ENCODE results near the gene CDKL2. TPM values are rescaled to one million over a fixed set of nuclear protein-coding genes. Genes with fewer than 3 reads are reported as not detected.

Gene CDKL2
- polyA plus RNA-seq, 2 of the 4 experiments (the other 2 are of a cell fraction) = 0.84 to 2.1 TPM

DNA sequence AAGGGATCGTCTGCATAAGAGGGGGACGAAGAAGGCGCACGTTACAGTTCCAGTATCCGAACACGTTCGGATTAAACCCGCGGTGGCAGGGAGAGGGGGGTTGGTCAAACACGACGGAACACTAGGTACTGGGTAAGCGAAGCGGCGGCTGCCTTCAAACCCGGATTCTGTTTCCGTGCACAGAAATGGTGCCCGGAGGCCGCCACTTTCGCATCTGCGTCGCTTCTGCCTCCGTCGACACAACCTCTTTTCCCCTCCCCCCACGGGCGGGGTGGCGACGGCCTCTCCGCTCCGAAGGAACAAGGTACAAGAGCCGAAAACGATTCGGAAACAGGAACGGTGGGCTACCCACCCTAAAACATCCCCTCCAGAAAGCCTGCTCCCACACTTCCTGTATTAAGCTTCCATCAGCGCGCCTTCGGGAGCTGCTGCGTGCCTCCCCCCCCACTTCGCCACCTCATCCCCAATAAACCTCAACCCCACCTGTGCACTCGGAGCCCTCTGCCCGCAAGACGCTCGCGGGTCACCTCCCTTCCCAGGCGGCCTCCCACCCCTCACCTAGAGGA lies 42.2 kb upstream of the CDKL2 start:
- no peak for FAIRE-seq

DNA sequence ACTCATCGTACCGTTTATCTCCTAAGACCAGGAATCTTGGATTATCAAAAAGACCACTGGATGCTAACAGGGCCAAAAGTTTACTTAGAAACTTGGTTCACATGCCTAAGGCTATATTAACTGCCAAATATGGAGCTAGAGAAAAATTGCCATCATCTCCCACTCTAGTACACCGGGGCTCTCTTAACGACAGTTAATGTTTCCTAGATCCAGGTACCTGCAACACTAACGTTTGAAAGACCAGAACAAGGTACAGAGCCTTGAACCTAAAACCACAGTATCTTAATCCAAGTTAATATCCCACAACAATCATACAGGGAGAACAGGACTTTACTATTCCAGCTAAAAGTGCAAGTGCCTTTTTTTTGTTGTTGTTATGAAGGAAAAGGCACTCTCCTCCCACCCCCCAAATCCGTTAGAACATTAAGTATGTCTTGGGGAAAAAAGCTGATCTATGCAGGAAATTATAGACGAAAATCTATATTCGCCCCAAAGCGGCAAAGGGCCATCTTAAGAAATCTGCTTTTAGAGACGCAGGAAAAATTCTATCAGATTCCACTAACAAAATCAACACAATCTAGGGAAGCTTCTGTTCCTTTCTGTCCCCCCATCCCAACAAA lies 41.6 kb upstream of the CDKL2 start:
- H3K9me3 ChIP-seq = no peaks in the 10 kb centered on the region
- ChIA-PET CTCF (interaction anchor here (1.2 to 4.0 kb wide), 2 partner anchors 11 to 53 kb away, joined by 3 to 15 read pairs; partner anchors contain the start of gene USO1), POLR2A (interaction anchor here (0.5 to 2.7 kb wide), 3 partner anchors 11 to 111 kb away, joined by 3 to 31 read pairs (median 4); partner anchors contain the start of gene USO1)
- TF ChIP-seq MAFK (IDR thresholded peaks at IDR 0.05; ENCODE audit: partially characterized antibody) (peak; percentile 16), FOSB (CRISPR knock-in tag; IDR thresholded peaks at IDR 0.05) (no peak), CBX2 (IDR thresholded peaks at IDR 0.05; ENCODE audit: borderline replicate concordance, low read depth) (no peak), NFE2L2 (conservative IDR thresholded peaks at IDR 0.05; ENCODE audit: low read length) (no peak), GATA3 (IDR thresholded peaks at IDR 0.05; ENCODE audit: borderline replicate concordance) (no peak), RARB (CRISPR knock-in tag; IDR thresholded peaks at IDR 0.05) (no peak), EHF (CRISPR knock-in tag; IDR thresholded peaks at IDR 0.05) (no peak)
- TF ChIP-seq, protein P1, sequence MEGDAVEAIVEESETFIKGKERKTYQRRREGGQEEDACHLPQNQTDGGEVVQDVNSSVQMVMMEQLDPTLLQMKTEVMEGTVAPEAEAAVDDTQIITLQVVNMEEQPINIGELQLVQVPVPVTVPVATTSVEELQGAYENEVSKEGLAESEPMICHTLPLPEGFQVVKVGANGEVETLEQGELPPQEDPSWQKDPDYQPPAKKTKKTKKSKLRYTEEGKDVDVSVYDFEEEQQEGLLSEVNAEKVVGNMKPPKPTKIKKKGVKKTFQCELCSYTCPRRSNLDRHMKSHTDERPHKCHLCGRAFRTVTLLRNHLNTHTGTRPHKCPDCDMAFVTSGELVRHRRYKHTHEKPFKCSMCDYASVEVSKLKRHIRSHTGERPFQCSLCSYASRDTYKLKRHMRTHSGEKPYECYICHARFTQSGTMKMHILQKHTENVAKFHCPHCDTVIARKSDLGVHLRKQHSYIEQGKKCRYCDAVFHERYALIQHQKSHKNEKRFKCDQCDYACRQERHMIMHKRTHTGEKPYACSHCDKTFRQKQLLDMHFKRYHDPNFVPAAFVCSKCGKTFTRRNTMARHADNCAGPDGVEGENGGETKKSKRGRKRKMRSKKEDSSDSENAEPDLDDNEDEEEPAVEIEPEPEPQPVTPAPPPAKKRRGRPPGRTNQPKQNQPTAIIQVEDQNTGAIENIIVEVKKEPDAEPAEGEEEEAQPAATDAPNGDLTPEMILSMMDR (IDR thresholded peaks at IDR 0.05) = no peak
- peak in 1 of 2 experiments; percentile 1 for DNase-seq (ENCODE audit: low read depth in 1 of 2, low spot score in 1 of 2)
- peaks cover 27% of the 10 kb centered on the region for H3K4me1 ChIP-seq
- peak overlapping the region; percentile 97 for H3K4me3 ChIP-seq
- peak overlapping the region; percentile 93 to 97 for H3K27ac ChIP-seq
- FAIRE-seq = no peak
- 20% methylated on average over 10 of the region's 10 CpGs for WGBS (ENCODE audit: missing lambda C conversion rate)
- no peak for ATAC-seq
- H3K4me2 ChIP-seq = peak overlapping the region; percentile 87

More for the DNA sequence above, 42.2 kb upstream of the CDKL2 start:
- under 1% methylated on average over 24 of the region's 44 CpGs for WGBS (ENCODE audit: missing lambda C conversion rate)
- H3K9me3 ChIP-seq = no peaks in the 10 kb centered on the region
- peak overlapping the region; percentile 97 for H3K4me3 ChIP-seq
- peaks cover 27% of the 10 kb centered on the region for H3K4me1 ChIP-seq
- POLR2A ChIA-PET = interaction anchor here (0.5 to 2.7 kb wide), 3 partner anchors 10 to 160 kb away, joined by 3 to 31 read pairs (median 3); partner anchors contain the start of gene USO1
- TF ChIP-seq, protein P2, sequence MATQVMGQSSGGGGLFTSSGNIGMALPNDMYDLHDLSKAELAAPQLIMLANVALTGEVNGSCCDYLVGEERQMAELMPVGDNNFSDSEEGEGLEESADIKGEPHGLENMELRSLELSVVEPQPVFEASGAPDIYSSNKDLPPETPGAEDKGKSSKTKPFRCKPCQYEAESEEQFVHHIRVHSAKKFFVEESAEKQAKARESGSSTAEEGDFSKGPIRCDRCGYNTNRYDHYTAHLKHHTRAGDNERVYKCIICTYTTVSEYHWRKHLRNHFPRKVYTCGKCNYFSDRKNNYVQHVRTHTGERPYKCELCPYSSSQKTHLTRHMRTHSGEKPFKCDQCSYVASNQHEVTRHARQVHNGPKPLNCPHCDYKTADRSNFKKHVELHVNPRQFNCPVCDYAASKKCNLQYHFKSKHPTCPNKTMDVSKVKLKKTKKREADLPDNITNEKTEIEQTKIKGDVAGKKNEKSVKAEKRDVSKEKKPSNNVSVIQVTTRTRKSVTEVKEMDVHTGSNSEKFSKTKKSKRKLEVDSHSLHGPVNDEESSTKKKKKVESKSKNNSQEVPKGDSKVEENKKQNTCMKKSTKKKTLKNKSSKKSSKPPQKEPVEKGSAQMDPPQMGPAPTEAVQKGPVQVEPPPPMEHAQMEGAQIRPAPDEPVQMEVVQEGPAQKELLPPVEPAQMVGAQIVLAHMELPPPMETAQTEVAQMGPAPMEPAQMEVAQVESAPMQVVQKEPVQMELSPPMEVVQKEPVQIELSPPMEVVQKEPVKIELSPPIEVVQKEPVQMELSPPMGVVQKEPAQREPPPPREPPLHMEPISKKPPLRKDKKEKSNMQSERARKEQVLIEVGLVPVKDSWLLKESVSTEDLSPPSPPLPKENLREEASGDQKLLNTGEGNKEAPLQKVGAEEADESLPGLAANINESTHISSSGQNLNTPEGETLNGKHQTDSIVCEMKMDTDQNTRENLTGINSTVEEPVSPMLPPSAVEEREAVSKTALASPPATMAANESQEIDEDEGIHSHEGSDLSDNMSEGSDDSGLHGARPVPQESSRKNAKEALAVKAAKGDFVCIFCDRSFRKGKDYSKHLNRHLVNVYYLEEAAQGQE (IDR thresholded peaks at IDR 0.05) = no peak
- TF ChIP-seq, protein P3, sequence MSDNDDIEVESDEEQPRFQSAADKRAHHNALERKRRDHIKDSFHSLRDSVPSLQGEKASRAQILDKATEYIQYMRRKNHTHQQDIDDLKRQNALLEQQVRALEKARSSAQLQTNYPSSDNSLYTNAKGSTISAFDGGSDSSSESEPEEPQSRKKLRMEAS (IDR thresholded peaks at IDR 0.05) = no peak
- TF ChIP-seq POLR2AphosphoS2 (conservative IDR thresholded peaks at IDR 0.05; ENCODE audit: low read length) (no peak), RAD21 (conservative IDR thresholded peaks at IDR 0.05 in 1 of 2, IDR thresholded peaks at IDR 0.05 in 1 of 2) (no peak), RFX5 (IDR thresholded peaks at IDR 0.05) (no peak), RCOR1 (IDR thresholded peaks at IDR 0.05; ENCODE audit: low read depth, low read length) (no peak)
- TF ChIP-seq, protein P4, sequence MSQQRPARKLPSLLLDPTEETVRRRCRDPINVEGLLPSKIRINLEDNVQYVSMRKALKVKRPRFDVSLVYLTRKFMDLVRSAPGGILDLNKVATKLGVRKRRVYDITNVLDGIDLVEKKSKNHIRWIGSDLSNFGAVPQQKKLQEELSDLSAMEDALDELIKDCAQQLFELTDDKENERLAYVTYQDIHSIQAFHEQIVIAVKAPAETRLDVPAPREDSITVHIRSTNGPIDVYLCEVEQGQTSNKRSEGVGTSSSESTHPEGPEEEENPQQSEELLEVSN (IDR thresholded peaks at IDR 0.05; ENCODE audit: borderline replicate concordance, low read depth) = 0 out of 2 replicates have a peak, but pooled peaks have one; percentile 20
- TF ChIP-seq, protein P5, sequence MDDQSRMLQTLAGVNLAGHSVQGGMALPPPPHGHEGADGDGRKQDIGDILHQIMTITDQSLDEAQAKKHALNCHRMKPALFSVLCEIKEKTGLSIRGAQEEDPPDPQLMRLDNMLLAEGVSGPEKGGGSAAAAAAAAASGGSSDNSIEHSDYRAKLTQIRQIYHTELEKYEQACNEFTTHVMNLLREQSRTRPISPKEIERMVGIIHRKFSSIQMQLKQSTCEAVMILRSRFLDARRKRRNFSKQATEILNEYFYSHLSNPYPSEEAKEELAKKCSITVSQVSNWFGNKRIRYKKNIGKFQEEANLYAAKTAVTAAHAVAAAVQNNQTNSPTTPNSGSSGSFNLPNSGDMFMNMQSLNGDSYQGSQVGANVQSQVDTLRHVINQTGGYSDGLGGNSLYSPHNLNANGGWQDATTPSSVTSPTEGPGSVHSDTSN (IDR thresholded peaks at IDR 0.05) = 0 out of 2 replicates have a peak, but pooled peaks have one; percentile 13
- peak overlapping the region; percentile 87 for H3K4me2 ChIP-seq
- CTCF ChIA-PET = interaction anchor here (1.2 kb wide), 1 partner anchor 12 kb away, joined by 3 read pairs; no protein-coding TSS in a partner anchor
- H3K27ac ChIP-seq = peak overlapping the region; percentile 93 to 97
- ATAC-seq (peak; percentile 57 to 59), DNase-seq (ENCODE audit: low read depth in 1 of 2, low spot score in 1 of 2) (peak; percentile 17 to 46)
